HK-2 (cell line): ENCODE data around the gene SH2B2.

Experiments used
- DNase-seq: peaks from one replicate; pipeline ENCODE4 v3.0.0-alpha.2; 2018; ENCODE audit not compliant: unreplicated experiment

Gene SH2B2

GRCh38 chr7:102286237-102287110, at the start of gene SH2B2:
SH2B2 (plus strand) TSS chr7:102286868; CDS start chr7:102300551, 13,683 bp downstream.
- peak; percentile 64 for DNase-seq

GRCh38 chr7:102239206-102239820, 47.4 kb upstream of the SH2B2 start:
- DNase-seq: no peak

GRCh38 chr7:102241431-102241830, 45.2 kb upstream of the SH2B2 start:
- DNase-seq: no peak

GRCh38 chr7:102244601-102245000, 42.1 kb upstream of the SH2B2 start:
- DNase-seq: no peak

GRCh38 chr7:102248081-102248455, 38.6 kb upstream of the SH2B2 start:
- DNase-seq: no peak

GRCh38 chr7:102248456-102249395, 37.9 kb upstream of the SH2B2 start:
- no peak for DNase-seq

- DNase-seq: no peak
These were observed 34.9 kb upstream of the SH2B2 start for GRCh38 chr7:102251531-102252365.

GRCh38 chr7:102252366-102252982, 34.2 kb upstream of the SH2B2 start:
- DNase-seq: no peak

GRCh38 chr7:102253066-102253972, 33.3 kb upstream of the SH2B2 start:
- DNase-seq: no peak

GRCh38 chr7:102253973-102254370, 32.7 kb upstream of the SH2B2 start:
- DNase-seq: no peak

- DNase-seq: no peak
These were observed 32.1 kb upstream of the SH2B2 start for GRCh38 chr7:102254521-102254920.

GRCh38 chr7:102255501-102255900, 31.2 kb upstream of the SH2B2 start:
- no peak for DNase-seq

GRCh38 chr7:102255916-102256315, 30.8 kb upstream of the SH2B2 start:
- DNase-seq: no peak

- no peak for DNase-seq
These were observed 28.5 kb upstream of the SH2B2 start for GRCh38 chr7:102258073-102258748.

GRCh38 chr7:102258749-102259107, 27.9 kb upstream of the SH2B2 start:
- DNase-seq: no peak

GRCh38 chr7:102260856-102261255, 25.8 kb upstream of the SH2B2 start:
- DNase-seq: no peak

GRCh38 chr7:102261451-102261850, 25.2 kb upstream of the SH2B2 start:
- no peak for DNase-seq

- DNase-seq: no peak
These were observed 24.1 kb upstream of the SH2B2 start for GRCh38 chr7:102262546-102262945.

GRCh38 chr7:102264367-102264891, 22.2 kb upstream of the SH2B2 start:
- DNase-seq: no peak
